ENCODE measurements around the gene CCDC15. TPM values are rescaled to one million over a fixed set of nuclear protein-coding genes. Genes with fewer than 3 reads are reported as not detected.
A peak's percentile ranks its signal among the peaks of the same experiment; 100 is the strongest.

Gene CCDC15
- total and polyA plus RNA-seq, 8 donors = 0.31 to 15.6 (median 0.92) TPM

DNA sequence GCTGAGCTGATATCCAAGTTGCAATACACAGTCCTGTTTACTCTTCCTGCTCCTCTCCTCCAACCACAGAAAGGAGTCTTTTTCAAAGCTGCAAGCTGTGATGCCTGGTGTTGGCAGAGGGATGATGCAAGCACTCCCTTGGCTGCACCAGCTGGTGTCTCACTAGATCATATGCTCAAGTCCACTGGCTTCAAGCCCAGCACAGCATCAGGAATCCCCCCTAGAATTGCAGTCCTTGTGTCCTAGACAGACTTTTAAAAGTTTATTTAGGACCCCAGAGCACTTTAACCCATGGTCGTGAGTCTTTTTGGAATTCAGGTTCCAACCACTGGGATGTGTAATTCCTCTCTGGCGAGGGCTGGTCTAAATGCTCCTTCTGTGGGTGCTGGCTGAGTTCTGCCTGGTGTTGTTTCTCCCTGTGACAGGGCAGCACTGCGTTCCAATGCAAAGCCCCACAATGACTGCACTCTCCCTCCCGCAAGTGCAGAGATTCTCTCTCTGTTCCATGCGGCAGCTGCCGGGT, 36.8 kb upstream of the CCDC15 start:
- DNase-seq = no peak
- peaks cover 7 to 11% (median 9%) of the 10 kb centered on the region in 4 donors for H3K4me1 ChIP-seq
- peaks cover 0 to 5% (median under 1%) of the 10 kb centered on the region in 4 donors for H3K9me3 ChIP-seq
- peaks cover 0 to 30% (median 15%) of the 10 kb centered on the region in 3 donors for H3K27me3 ChIP-seq
- no peaks in the 10 kb centered on the region for H3K36me3 ChIP-seq
- no peak overlapping the region for H3K4me3 ChIP-seq
- no peak for TF ChIP-seq POLR2AphosphoS5 (IDR thresholded peaks at IDR 0.05)
- TF ChIP-seq, protein P1, sequence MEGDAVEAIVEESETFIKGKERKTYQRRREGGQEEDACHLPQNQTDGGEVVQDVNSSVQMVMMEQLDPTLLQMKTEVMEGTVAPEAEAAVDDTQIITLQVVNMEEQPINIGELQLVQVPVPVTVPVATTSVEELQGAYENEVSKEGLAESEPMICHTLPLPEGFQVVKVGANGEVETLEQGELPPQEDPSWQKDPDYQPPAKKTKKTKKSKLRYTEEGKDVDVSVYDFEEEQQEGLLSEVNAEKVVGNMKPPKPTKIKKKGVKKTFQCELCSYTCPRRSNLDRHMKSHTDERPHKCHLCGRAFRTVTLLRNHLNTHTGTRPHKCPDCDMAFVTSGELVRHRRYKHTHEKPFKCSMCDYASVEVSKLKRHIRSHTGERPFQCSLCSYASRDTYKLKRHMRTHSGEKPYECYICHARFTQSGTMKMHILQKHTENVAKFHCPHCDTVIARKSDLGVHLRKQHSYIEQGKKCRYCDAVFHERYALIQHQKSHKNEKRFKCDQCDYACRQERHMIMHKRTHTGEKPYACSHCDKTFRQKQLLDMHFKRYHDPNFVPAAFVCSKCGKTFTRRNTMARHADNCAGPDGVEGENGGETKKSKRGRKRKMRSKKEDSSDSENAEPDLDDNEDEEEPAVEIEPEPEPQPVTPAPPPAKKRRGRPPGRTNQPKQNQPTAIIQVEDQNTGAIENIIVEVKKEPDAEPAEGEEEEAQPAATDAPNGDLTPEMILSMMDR (IDR thresholded peaks at IDR 0.05) = no peak
- intact Hi-C loops (cut with DNase I; ENCODE audit: low total_unique reads) = no loop called here
- 67 to 81% (median 72%) methylated on average over 6 of the region's 6 CpGs for WGBS, 5 donors
- H3K27ac ChIP-seq = no peak overlapping the region

DNA sequence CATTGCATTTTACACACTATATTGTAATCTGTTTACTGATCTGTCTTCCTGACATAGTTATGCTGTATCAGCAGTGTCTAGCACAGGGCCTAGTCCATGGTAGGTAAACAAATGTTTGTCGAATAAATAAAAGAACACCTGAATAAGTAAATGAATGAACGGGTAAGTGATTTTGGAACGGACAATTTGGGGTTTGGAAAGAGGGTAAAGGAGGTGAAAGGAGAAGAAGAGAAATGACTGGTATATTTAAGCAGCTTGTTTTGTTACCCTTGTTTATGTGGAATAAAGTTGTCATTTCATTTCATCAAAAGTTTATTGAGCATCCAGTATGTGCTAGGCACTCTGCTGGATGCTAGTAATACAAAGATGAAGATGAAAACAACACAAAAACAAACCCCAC, 35.1 kb upstream of the CCDC15 start, which contains the start of gene HEPN1:
Gene HEPN1, plus strand, starts transcription at position 301 of the 400 bp plus-strand sequence.
- WGBS, 5 donors = 41 to 65% (median 58%) methylated on average over 3 of the region's 3 CpGs
- peaks cover 7 to 11% (median 9%) of the 10 kb centered on the region in 4 donors for H3K4me1 ChIP-seq
- peaks cover 0 to 39% (median 15%) of the 10 kb centered on the region in 3 donors for H3K27me3 ChIP-seq
- intact Hi-C loops (cut with DNase I; ENCODE audit: low total_unique reads) = no loop called here
- no peaks in the 10 kb centered on the region for H3K36me3 ChIP-seq
- no peak within 1 kb of the TSS for H3K4me3 ChIP-seq
- TF ChIP-seq EP300 (IDR thresholded peaks at IDR 0.05) = no peak
- no peak for TF ChIP-seq POLR2AphosphoS5 (IDR thresholded peaks at IDR 0.05)
- TF ChIP-seq POLR2A (IDR thresholded peaks at IDR 0.05) = no peak
- TF ChIP-seq, protein P1 (IDR thresholded peaks at IDR 0.05) = no peak
- H3K9me3 ChIP-seq = no peaks in the 10 kb centered on the region
- H3K27ac ChIP-seq = no peak within 1 kb of the TSS
- DNase-seq = no peak

DNA sequence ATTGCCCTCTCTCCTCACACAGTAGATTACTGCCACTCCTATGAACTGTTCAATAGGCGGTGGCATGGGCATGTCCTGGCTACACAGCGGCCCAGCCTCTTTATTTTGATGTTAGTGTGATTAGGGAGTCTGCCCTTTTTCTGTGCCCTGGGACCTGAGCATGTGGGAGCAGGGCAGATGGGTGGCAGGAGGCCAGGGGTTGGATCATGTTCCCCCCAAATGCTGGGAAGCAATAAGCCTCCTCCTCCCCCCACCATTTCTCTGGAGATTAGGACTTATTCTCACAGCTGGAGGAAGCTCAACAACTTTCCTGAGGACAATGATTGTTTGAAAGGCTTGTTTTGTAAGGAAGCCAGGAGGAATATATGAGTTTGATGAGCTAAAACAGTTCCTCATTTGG, 34.1 kb upstream of the CCDC15 start:
- H3K27me3 ChIP-seq = peaks cover 0 to 39% (median 15%) of the 10 kb centered on the region in 3 donors
- H3K4me3 ChIP-seq = no peak overlapping the region
- intact Hi-C loops (cut with DNase I; ENCODE audit: low total_unique reads) = no loop called here
- no peak overlapping the region for H3K27ac ChIP-seq
- no peak for DNase-seq
- TF ChIP-seq, protein P1 (IDR thresholded peaks at IDR 0.05) = no peak
- TF ChIP-seq EP300 (IDR thresholded peaks at IDR 0.05) (no peak), POLR2AphosphoS5 (IDR thresholded peaks at IDR 0.05) (no peak), POLR2A (IDR thresholded peaks at IDR 0.05) (no peak)
- H3K9me3 ChIP-seq = no peaks in the 10 kb centered on the region
- no peaks in the 10 kb centered on the region for H3K36me3 ChIP-seq
- 85 to 100% (median 90%) methylated on average over 2 of the region's 2 CpGs for WGBS, 5 donors
- peaks cover 7 to 11% (median 9%) of the 10 kb centered on the region in 4 donors for H3K4me1 ChIP-seq

DNA sequence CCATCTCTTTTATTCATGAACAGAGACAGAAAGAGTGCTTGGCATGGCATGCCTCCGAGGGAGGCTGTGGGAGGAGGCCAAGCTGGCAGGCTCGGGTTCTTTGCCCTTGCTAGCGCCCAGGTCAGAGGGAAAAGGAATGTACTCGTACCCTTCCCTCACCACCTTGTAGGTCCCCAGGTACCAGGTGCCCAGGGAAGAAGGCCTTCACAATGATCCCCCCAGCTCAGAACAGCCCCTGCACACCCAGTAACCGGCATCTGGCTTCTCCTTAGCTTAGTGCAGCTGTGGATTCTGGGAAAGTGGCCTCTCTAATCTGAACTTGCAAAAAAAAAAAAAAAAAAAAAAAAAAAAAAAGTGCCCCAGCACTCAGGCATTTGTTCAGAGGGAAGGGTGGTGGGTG, 33.6 kb upstream of the CCDC15 start:
- no peak overlapping the region for H3K27ac ChIP-seq
- 92 to 97% (median 95%) methylated on average over 5 of the region's 5 CpGs for WGBS, 5 donors
- H3K4me1 ChIP-seq = peaks cover 7 to 11% (median 9%) of the 10 kb centered on the region in 4 donors
- no peaks in the 10 kb centered on the region for H3K9me3 ChIP-seq
- intact Hi-C loops (cut with DNase I; ENCODE audit: low total_unique reads) = no loop called here
- TF ChIP-seq POLR2AphosphoS5 (IDR thresholded peaks at IDR 0.05) (no peak), EP300 (IDR thresholded peaks at IDR 0.05) (no peak), POLR2A (IDR thresholded peaks at IDR 0.05) (no peak)
- TF ChIP-seq, protein P1 (IDR thresholded peaks at IDR 0.05) = no peak
- H3K27me3 ChIP-seq = peaks cover 0 to 39% (median 15%) of the 10 kb centered on the region in 3 donors
- no peak for DNase-seq
- H3K36me3 ChIP-seq = no peaks in the 10 kb centered on the region
- peak overlapping the region in 2 of 4 donors; percentile 45 to 49 for H3K4me3 ChIP-seq

Measured in stomach (tissue), 9 donors.